Activated CD4-positive, alpha-beta T cell treated with anti-CD3 and anti-CD28 coated beads, Interleukin-2, amount 10 ng/mL, durations not matched to agents 24 days and 14 days (primary cell): ENCODE results near the gene SULT1C2. TPM values are rescaled to one million over a fixed set of nuclear protein-coding genes. Genes with fewer than 3 reads are reported as not detected.
A peak's percentile ranks its signal among the peaks of the same experiment; 100 is the strongest.

Experiments
- DNase-seq: peaks from one replicate; pipeline ENCODE4 v3.0.0; 2022
- H3K27ac Mint-ChIP-seq: one replicate; pipeline ENCODE4 v1.8.0; 2022; ENCODE audit warnings: mild to moderate bottlenecking, mixed read lengths
- H3K27me3 Mint-ChIP-seq: one replicate; pipeline ENCODE4 v1.8.0; 2022; ENCODE audit warnings: mixed read lengths
- H3K36me3 Mint-ChIP-seq: one replicate; pipeline ENCODE4 v1.8.0; 2022; ENCODE audit warnings: low read depth, mild to moderate bottlenecking, mixed read lengths
- H3K4me1 Mint-ChIP-seq: one replicate; pipeline ENCODE4 v1.8.0; 2021; ENCODE audit warnings: mixed read lengths
- H3K4me3 Mint-ChIP-seq: one replicate; pipeline ENCODE4 v1.8.0; 2022; ENCODE audit warnings: mild to moderate bottlenecking, moderate library complexity, mixed read lengths
- H3K9me3 Mint-ChIP-seq: one replicate; pipeline ENCODE4 v1.8.0; 2021; ENCODE audit warnings: mixed read lengths
- intact Hi-C: fragments of 100-400 bp; cut with micrococcal nuclease; formaldehyde crosslinking; loops from one replicate; pipeline ENCODE4 v1.15.1; 2023
- total RNA-seq: library from RNA; stranded (reverse); gene quantifications from 2 replicates; pipeline ENCODE4 v1.2.3, GENCODE V29; 2022

SULT1C2 gene
- not detected in 2 replicates for total RNA-seq

DNA sequence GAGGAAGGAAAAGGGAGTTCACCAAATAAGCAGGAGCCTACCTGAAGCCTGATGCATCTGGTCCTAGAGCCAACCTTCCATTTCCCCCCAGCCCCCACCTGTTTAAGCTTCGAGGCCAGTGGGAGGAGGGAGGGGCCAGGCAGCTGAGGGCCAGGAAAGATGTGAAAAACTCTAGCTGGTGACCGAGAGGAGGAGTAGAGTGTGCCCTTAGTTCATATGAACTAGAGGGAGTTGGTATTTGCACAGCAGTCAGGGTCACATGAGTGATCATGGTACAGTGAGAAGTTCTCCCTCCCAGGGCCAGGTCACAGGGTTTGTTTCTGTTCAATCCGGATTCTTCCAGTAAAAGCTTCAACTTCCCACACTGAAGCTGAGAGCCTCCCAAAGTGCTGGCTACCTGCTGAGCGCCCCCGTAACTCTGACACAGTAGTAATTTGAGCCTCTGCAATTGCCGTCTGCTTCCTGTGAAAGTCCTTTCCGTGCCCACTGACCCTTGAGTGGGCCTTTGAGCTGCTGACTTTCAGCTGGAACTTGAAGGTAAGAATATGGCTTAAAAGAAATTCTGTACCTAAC lies at the start of gene SULT1C2:
TSS of gene SULT1C2 (plus strand) at position 362 of the 573 bp plus-strand sequence. CDS start 4,773 bp downstream, outside the sequence.
- Mint-ChIP-seq H3K27me3 (peaks cover 3% of the 10 kb centered on the region), H3K4me1 (no peaks in the 10 kb centered on the region), H3K36me3 (no peaks in the 10 kb centered on the region), H3K4me3 (no peak within 1 kb of the TSS), H3K9me3 (peaks cover 8% of the 10 kb centered on the region), H3K27ac (no peak within 1 kb of the TSS)
- intact Hi-C loops: no loop called here
- no peak for DNase-seq

GRCh38 chr2:108239786-108240185 lies 48.9 kb upstream of the SULT1C2 start, which contains the start of gene SULT1C3:
Gene SULT1C3 (plus strand): TSS chr2:108239968. CDS start chr2:108247195, 7,227 bp downstream.
- Mint-ChIP-seq H3K27ac (no peak within 1 kb of the TSS), H3K9me3 (peaks cover 3% of the 10 kb centered on the region), H3K4me1 (no peaks in the 10 kb centered on the region), H3K36me3 (no peaks in the 10 kb centered on the region), H3K27me3 (no peaks in the 10 kb centered on the region), H3K4me3 (no peak within 1 kb of the TSS)
- intact Hi-C loops: no loop called here
- DNase-seq: peak; percentile 32

DNA sequence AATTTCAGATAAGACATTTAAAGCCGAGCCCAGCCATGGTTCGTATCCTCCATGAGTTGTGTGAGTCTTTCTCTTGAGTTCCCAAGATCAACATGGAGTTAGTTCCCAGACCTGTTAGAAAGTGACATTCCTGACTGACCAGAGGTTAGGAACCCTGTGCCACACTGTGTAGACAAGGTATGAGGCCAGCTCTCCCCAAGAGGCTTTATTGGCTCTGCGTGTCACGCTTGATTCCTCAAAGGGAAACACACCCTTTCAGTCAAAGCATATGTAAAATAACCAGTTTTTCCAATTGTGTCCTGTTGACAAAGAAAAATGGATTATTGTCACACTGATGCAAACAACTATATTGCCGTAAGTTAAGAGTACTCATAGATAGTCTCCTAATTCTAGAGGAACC lies 47.7 kb upstream of the SULT1C2 start:
- Mint-ChIP-seq H3K27ac (no peak overlapping the region), H3K4me1 (no peaks in the 10 kb centered on the region), H3K27me3 (no peaks in the 10 kb centered on the region), H3K4me3 (no peak overlapping the region), H3K36me3 (no peaks in the 10 kb centered on the region), H3K9me3 (no peaks in the 10 kb centered on the region)
- peak; percentile 40 for DNase-seq
- intact Hi-C loops: no loop called here

- Mint-ChIP-seq H3K27ac (no peak overlapping the region), H3K4me3 (no peak overlapping the region), H3K36me3 (no peaks in the 10 kb centered on the region), H3K9me3 (no peaks in the 10 kb centered on the region), H3K27me3 (no peaks in the 10 kb centered on the region), H3K4me1 (no peaks in the 10 kb centered on the region)
- peak; percentile 23 for DNase-seq
- intact Hi-C loops: no loop called here
Measured at GRCh38 chr2:108243566-108243965, 45.1 kb upstream of the SULT1C2 start.

GRCh38 chr2:108244667-108245414 lies 43.9 kb upstream of the SULT1C2 start:
- peak; percentile 17 for DNase-seq
- no peaks in the 10 kb centered on the region for H3K36me3 Mint-ChIP-seq
- no peak overlapping the region for H3K27ac Mint-ChIP-seq
- no peaks in the 10 kb centered on the region for H3K9me3 Mint-ChIP-seq
- H3K27me3 Mint-ChIP-seq: no peaks in the 10 kb centered on the region
- no peak overlapping the region for H3K4me3 Mint-ChIP-seq
- intact Hi-C loops: no loop called here
- H3K4me1 Mint-ChIP-seq: no peaks in the 10 kb centered on the region

DNA sequence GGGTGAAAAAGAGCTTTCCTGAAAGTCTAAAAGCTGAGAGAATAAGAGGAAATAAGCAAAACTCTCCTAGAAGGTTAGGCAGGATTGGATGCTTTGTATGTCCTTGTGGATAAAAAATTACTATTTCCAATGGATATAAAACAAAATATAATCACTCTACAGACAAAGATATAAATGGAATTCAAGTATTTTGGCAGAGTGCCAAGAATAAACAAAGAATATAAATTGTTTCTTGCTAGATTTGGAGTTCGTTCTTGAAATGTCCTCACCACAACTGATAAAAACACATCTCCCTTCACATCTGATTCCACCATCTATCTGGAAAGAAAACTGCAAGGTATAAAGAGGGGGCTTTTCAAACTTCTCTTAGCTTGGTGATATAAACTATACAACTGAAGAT lies 35.6 kb upstream of the SULT1C2 start:
- Mint-ChIP-seq H3K27ac (no peak overlapping the region), H3K4me1 (no peaks in the 10 kb centered on the region), H3K36me3 (no peaks in the 10 kb centered on the region), H3K27me3 (peaks cover 3% of the 10 kb centered on the region), H3K9me3 (no peaks in the 10 kb centered on the region), H3K4me3 (no peak overlapping the region)
- intact Hi-C loops: no loop called here
- DNase-seq: no peak

DNA sequence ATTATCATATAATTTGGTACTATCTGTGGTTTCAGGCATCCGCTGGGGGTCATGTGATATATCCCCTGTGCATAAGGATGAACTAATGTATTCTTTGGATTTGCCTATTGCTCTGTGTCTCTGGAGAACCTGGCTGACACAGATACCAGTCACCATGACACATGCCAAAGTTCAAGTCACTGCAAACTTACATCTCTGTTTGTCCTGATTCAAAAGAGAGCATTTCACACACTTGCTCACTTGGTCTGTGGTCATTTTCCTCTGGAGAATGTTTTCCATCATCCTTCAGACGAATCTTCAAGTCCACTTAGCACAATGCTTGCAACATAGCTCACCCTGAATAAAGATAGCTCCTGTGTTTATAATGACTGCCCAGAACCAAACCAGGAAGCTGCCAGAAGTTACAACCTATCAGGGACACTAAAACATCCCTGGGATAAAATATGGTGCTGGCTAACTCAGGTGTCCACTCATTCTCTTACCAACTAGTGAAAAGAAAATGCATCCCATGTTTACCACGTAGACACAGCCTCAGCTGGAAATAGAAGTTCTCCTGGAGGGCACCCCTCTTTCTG lies 30.9 kb upstream of the SULT1C2 start:
- H3K4me3 Mint-ChIP-seq: no peak overlapping the region
- peaks cover 3% of the 10 kb centered on the region for H3K27me3 Mint-ChIP-seq
- no peaks in the 10 kb centered on the region for H3K4me1 Mint-ChIP-seq
- H3K27ac Mint-ChIP-seq: no peak overlapping the region
- H3K36me3 Mint-ChIP-seq: no peaks in the 10 kb centered on the region
- no peak for DNase-seq
- H3K9me3 Mint-ChIP-seq: no peaks in the 10 kb centered on the region
- intact Hi-C loops: no loop called here

GRCh38 chr2:108260773-108261172 lies 27.9 kb upstream of the SULT1C2 start:
- H3K36me3 Mint-ChIP-seq: no peaks in the 10 kb centered on the region
- peaks cover 4% of the 10 kb centered on the region for H3K27me3 Mint-ChIP-seq
- H3K4me3 Mint-ChIP-seq: no peak overlapping the region
- no peak for DNase-seq
- intact Hi-C loops: no loop called here
- H3K9me3 Mint-ChIP-seq: no peaks in the 10 kb centered on the region
- H3K27ac Mint-ChIP-seq: no peak overlapping the region
- H3K4me1 Mint-ChIP-seq: no peaks in the 10 kb centered on the region

DNA sequence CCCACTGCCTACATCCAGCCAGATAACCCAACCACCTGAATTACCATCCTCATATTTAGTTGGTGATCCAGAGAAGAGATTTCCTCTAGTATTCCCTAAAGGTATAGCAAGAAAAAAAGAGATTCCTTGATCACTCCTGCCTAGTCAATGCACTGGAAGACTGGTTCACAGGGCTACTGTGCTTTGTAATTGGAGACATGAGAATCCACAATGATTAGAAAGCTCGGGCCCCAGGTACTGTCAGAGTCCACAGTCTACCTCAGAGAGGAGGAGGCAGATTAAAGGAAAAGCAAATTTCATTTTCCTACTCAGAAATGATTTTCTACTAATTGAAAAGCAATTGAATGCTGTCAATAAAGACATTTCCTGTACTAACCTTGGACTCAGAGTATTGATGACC lies 26.7 kb upstream of the SULT1C2 start:
- H3K4me3 Mint-ChIP-seq: no peak overlapping the region
- no peaks in the 10 kb centered on the region for H3K9me3 Mint-ChIP-seq
- H3K27ac Mint-ChIP-seq: no peak overlapping the region
- H3K36me3 Mint-ChIP-seq: no peaks in the 10 kb centered on the region
- DNase-seq: no peak
- no peaks in the 10 kb centered on the region for H3K4me1 Mint-ChIP-seq
- H3K27me3 Mint-ChIP-seq: peaks cover 6% of the 10 kb centered on the region
- intact Hi-C loops: no loop called here

GRCh38 chr2:108263401-108263800 lies 25.3 kb upstream of the SULT1C2 start:
- no peaks in the 10 kb centered on the region for H3K9me3 Mint-ChIP-seq
- intact Hi-C loops: no loop called here
- no peak overlapping the region for H3K27ac Mint-ChIP-seq
- peaks cover 6% of the 10 kb centered on the region for H3K27me3 Mint-ChIP-seq
- H3K4me1 Mint-ChIP-seq: no peaks in the 10 kb centered on the region
- no peaks in the 10 kb centered on the region for H3K36me3 Mint-ChIP-seq
- H3K4me3 Mint-ChIP-seq: no peak overlapping the region
- no peak for DNase-seq

DNA sequence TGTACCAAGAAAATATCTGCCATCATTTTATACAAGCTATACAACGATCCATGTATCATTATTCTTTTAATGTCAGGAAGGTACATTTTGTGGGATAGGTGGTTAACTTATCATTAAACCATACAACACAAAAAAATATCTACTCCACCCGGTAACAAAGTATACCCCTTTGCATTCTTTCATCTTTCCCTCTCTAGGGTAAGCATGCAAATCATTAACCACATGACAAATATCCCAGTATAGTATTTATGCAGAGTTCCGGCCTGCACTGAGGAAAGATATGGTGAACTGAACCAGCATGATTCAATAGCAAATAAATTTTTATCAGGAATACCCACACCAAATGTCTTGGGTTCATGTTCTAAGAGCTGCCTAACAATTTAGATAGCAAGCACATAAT lies 22.5 kb upstream of the SULT1C2 start:
- no peak for DNase-seq
- Mint-ChIP-seq H3K36me3 (no peaks in the 10 kb centered on the region), H3K4me1 (no peaks in the 10 kb centered on the region), H3K27ac (no peak overlapping the region), H3K4me3 (no peak overlapping the region), H3K27me3 (peaks cover 6% of the 10 kb centered on the region), H3K9me3 (no peaks in the 10 kb centered on the region)
- intact Hi-C loops: no loop called here

DNA sequence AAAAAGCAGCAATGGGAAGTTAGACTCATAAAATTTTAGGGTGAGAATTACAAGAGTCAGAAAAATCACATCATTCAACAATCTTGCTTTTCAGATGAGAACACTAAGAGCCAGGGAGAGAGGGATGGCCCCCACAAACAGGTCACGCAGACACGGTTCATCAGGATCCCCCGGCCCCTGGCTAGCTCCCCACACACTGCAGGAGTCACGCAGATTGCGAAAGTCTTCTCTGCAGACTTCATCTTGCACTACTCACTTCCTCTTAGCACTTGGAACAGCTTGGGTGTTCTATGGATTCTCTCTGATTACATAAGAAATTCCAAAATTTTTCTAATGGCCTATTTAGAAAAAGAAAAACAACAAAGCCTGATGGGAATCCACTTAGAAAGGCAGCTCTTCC lies 21.6 kb upstream of the SULT1C2 start:
- Mint-ChIP-seq H3K36me3 (no peaks in the 10 kb centered on the region), H3K4me3 (no peak overlapping the region)

GRCh38 chr2:108268001-108268400 lies 20.7 kb upstream of the SULT1C2 start:
- Mint-ChIP-seq H3K27me3 (peaks cover 6% of the 10 kb centered on the region), H3K4me3 (no peak overlapping the region), H3K9me3 (no peaks in the 10 kb centered on the region), H3K27ac (no peak overlapping the region), H3K4me1 (peaks cover 1% of the 10 kb centered on the region), H3K36me3 (no peaks in the 10 kb centered on the region)
- DNase-seq: no peak
- intact Hi-C loops: no loop called here

More for the DNA sequence above, 21.6 kb upstream of the SULT1C2 start:
- Mint-ChIP-seq H3K27me3 (peaks cover 6% of the 10 kb centered on the region), H3K27ac (no peak overlapping the region), H3K9me3 (no peaks in the 10 kb centered on the region), H3K4me1 (peaks cover 1% of the 10 kb centered on the region)
- DNase-seq: no peak
- intact Hi-C loops: no loop called here

- peaks cover 5% of the 10 kb centered on the region for H3K27me3 Mint-ChIP-seq
Measured at GRCh38 chr2:108270346-108270745, 18.3 kb upstream of the SULT1C2 start.

More at GRCh38 chr2:108270346-108270745, 18.3 kb upstream of the SULT1C2 start:
- peaks cover 1% of the 10 kb centered on the region for H3K4me1 Mint-ChIP-seq
- no peaks in the 10 kb centered on the region for H3K9me3 Mint-ChIP-seq
- no peak overlapping the region for H3K27ac Mint-ChIP-seq
- DNase-seq: peak; percentile 38
- intact Hi-C loops: no loop called here
- H3K4me3 Mint-ChIP-seq: no peak overlapping the region
- no peaks in the 10 kb centered on the region for H3K36me3 Mint-ChIP-seq
